Upper lobe of right lung (tissue), 1 donor: ENCODE measurements around the gene GRHPR. TPM values are rescaled to one million over a fixed set of nuclear protein-coding genes. Genes with fewer than 3 reads are reported as not detected.
A peak's percentile ranks its signal among the peaks of the same experiment; 100 is the strongest.

Experiments
- ATAC-seq: fragments of 200-7000 bp; cut with Tn5 transposase; one replicate; pipeline ENCODE4 v1.9.1; 2020; ENCODE audit warnings: mild to moderate bottlenecking, moderate library complexity
- DNase-seq: peaks from one replicate; pipeline ENCODE4 v3.0.0-alpha.2; 2020
- H3K27ac ChIP-seq: fragments of 200-600 bp; one replicate; pipeline ENCODE4 v1.8.0; 2022
- H3K27me3 ChIP-seq: fragments of 200-600 bp; one replicate; pipeline ENCODE4 v1.8.0; 2022; ENCODE audit warnings: mild to moderate bottlenecking
- H3K36me3 ChIP-seq: fragments of 200-600 bp; one replicate; pipeline ENCODE4 v1.8.0; 2022
- H3K4me1 ChIP-seq: fragments of 200-600 bp; one replicate; pipeline ENCODE4 v1.8.0; 2022
- H3K4me3 ChIP-seq: fragments of 200-600 bp; one replicate; pipeline ENCODE4 v1.8.0; 2022; ENCODE audit warnings: mild to moderate bottlenecking
- H3K9me3 ChIP-seq: fragments of 200-600 bp; one replicate; pipeline ENCODE4 v1.8.0; 2022
- intact Hi-C: fragments of 100-400 bp; cut with DNase I; formaldehyde crosslinking; loops from one replicate; pipeline ENCODE4 v1.11.0; 2022
- total RNA-seq: library from RNA; stranded (reverse); fragmentation: NEBNext Ultra II Directional; extraction: Animal tissue kit (Norgen Biotek cat#: 25700); gene quantifications from one replicate; pipeline ENCODE4 v1.2.1, GENCODE V29; 2021
- TF ChIP-seq, protein P1 (sequence below): fragments of 200-600 bp; IDR thresholded peaks from one replicate; pipeline ENCODE4 v1.8.0; 2022; ENCODE audit warnings: antibody characterized with exemption
- donor health status: DM: no; HTN: yes; CAD: no; lungs with severe emphysema.

GRHPR gene
- total RNA-seq, 1 donor from 2014 or later = 65.0 TPM

DNA sequence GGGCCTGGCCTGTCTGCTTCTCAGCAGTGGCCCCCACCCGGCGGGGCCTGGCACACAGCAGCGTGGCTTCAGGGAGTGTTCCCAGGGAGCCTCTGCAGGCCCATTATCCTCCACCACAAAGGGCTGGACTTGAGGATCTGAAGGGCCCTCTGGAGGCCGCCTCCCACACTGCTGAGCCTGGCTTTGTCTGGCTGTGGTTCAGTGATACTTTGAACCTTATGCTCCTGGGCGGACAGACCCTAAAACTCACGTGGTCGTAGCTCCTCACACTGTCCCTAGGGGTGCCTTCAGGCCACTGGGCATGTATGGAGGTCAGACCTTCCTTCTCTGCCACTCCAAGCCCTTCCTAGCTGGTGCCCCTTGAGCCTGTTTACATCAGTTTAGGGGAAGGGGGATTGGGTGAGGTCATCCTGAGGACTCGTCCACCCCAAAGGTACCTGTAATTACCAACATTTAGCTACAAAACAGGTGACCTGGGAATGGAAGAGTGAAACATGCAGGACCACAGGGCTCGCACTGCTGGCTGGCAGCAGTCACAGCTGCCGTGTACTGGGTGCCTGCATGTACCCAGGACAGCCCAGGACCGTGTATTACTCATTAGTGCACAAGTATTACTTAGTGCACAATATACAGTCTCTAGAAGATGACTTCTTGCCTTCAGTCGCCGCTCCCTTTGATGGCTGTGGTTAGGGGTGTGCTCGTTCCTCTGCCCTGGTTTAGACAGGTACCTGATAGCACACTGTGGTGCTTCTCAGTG, 8.5 kb downstream of the GRHPR start:
- Histone ChIP-seq H3K4me3 (no peak overlapping the region), H3K36me3 (peaks cover 60% of the 10 kb centered on the region), H3K4me1 (peaks cover 5% of the 10 kb centered on the region), H3K27ac (no peak overlapping the region), H3K27me3 (no peaks in the 10 kb centered on the region), H3K9me3 (no peaks in the 10 kb centered on the region)
- intact Hi-C loops = no loop called here
- TF ChIP-seq, protein P1, sequence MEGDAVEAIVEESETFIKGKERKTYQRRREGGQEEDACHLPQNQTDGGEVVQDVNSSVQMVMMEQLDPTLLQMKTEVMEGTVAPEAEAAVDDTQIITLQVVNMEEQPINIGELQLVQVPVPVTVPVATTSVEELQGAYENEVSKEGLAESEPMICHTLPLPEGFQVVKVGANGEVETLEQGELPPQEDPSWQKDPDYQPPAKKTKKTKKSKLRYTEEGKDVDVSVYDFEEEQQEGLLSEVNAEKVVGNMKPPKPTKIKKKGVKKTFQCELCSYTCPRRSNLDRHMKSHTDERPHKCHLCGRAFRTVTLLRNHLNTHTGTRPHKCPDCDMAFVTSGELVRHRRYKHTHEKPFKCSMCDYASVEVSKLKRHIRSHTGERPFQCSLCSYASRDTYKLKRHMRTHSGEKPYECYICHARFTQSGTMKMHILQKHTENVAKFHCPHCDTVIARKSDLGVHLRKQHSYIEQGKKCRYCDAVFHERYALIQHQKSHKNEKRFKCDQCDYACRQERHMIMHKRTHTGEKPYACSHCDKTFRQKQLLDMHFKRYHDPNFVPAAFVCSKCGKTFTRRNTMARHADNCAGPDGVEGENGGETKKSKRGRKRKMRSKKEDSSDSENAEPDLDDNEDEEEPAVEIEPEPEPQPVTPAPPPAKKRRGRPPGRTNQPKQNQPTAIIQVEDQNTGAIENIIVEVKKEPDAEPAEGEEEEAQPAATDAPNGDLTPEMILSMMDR = no peak
- no peak for DNase-seq
- peak; percentile 35 for ATAC-seq

DNA sequence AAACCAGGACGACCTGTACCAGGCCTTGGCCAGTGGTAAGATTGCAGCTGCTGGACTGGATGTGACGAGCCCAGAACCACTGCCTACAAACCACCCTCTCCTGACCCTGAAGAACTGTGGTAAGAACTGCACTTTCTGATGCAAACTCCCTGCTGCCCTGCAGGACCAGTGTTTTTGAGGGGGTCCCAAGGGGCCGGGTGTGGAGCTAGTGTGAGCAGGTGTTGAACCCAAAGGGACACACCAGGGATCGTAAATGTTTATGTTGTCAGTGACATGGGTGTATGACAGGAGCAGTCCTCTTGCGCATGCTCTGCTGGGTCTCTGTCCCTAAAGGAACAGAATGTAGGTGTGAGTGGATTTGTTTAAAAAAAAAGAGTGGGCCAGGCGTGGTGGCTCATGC, 9.5 kb downstream of the GRHPR start:
- peaks cover 61% of the 10 kb centered on the region for H3K36me3 ChIP-seq

DNA sequence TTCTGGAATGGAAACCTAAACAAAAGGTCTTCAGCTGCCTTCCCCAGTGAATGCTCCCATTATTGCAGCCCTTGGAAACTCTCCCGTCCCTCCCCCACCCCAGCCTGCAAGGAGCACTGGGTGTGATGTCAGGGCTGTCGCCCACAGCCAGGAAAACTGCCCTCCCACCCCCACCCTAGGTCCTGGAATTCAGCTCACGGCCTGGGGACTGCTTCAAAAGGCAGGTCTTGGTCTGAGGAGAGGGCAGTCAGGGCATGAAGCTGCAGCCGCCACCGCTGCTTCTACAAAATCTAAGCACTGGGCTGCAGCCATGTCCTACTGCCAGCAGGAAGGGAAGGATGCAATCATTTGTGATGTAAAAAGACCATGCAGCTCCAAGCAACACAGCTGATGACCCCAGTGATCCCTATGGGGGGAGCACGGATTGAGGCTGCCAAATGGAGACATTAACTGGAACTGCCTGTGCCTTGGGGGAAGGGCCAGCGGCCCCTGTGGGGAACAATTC, 11.4 kb downstream of the GRHPR start:
- H3K27me3 ChIP-seq = no peaks in the 10 kb centered on the region
- TF ChIP-seq, protein P1 = no peak
- intact Hi-C loops = no loop called here
- ATAC-seq = no peak
- peaks cover 61% of the 10 kb centered on the region for H3K36me3 ChIP-seq
- H3K4me3 ChIP-seq = no peak overlapping the region
- H3K4me1 ChIP-seq = peaks cover 5% of the 10 kb centered on the region
- no peak for DNase-seq
- H3K27ac ChIP-seq = no peak overlapping the region
- no peaks in the 10 kb centered on the region for H3K9me3 ChIP-seq

More for the DNA sequence above, 9.5 kb downstream of the GRHPR start:
- TF ChIP-seq, protein P1 = no peak
- no peak overlapping the region for H3K27ac ChIP-seq
- intact Hi-C loops = no loop called here
- no peak overlapping the region for H3K4me3 ChIP-seq
- peaks cover 5% of the 10 kb centered on the region for H3K4me1 ChIP-seq
- ATAC-seq = no peak
- no peak for DNase-seq
- no peaks in the 10 kb centered on the region for H3K27me3 ChIP-seq
- H3K9me3 ChIP-seq = no peaks in the 10 kb centered on the region

DNA sequence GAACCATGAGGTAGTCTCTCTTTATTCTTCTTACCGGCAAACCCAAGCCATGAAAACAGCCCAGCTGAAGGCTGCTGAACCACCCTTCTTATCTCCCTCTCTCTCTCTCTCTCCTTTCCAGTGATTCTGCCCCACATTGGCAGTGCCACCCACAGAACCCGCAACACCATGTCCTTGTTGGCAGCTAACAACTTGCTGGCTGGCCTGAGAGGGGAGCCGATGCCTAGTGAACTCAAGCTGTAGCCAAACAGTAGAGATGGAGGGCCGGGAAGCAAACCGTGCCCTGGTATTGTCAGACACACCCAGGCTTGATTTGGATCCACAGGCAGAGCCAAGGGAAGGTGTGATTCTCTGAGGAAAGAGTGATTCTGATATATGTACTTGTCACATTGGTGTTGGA, 14.0 kb downstream of the GRHPR start:
- Histone ChIP-seq H3K27me3 (no peaks in the 10 kb centered on the region), H3K36me3 (peaks cover 65% of the 10 kb centered on the region), H3K9me3 (no peaks in the 10 kb centered on the region), H3K4me1 (peaks cover 5% of the 10 kb centered on the region), H3K27ac (no peak overlapping the region), H3K4me3 (no peak overlapping the region)
- no peak for ATAC-seq
- DNase-seq = no peak
- TF ChIP-seq, protein P1 = no peak
- intact Hi-C loops = no loop called here

DNA sequence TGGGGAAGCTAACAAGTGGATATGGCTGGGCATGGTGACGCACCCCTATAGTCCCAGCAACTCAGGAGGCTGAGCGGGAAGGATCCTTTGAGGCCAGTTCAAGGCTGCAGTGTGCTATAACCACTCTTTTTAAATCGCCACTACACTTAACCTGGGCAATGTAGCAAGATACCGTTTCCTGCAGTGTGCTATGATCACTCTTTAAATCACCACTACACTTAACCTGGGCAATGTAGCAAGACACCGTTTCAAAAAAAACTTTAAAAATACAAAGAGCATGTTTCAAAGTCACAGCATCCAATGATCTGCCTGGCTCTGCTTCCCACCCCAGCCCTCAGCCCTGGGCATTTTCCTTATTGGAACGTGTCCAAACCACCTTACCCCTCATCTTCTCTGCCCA, 14.5 kb downstream of the GRHPR start:
- intact Hi-C loops = no loop called here
- H3K27ac ChIP-seq = no peak overlapping the region
- peaks cover 5% of the 10 kb centered on the region for H3K4me1 ChIP-seq
- ATAC-seq (no peak), DNase-seq (no peak)
- no peaks in the 10 kb centered on the region for H3K27me3 ChIP-seq
- H3K36me3 ChIP-seq = peaks cover 70% of the 10 kb centered on the region
- no peaks in the 10 kb centered on the region for H3K9me3 ChIP-seq
- H3K4me3 ChIP-seq = no peak overlapping the region
- TF ChIP-seq, protein P1 = no peak
